ENCODE data around the gene C14orf119. TPM values are rescaled to one million over a fixed set of nuclear protein-coding genes. Genes with fewer than 3 reads are reported as not detected.

The C14orf119 gene
- total RNA-seq, 1 donor from 2014 or later = 40.3 TPM

DNA sequence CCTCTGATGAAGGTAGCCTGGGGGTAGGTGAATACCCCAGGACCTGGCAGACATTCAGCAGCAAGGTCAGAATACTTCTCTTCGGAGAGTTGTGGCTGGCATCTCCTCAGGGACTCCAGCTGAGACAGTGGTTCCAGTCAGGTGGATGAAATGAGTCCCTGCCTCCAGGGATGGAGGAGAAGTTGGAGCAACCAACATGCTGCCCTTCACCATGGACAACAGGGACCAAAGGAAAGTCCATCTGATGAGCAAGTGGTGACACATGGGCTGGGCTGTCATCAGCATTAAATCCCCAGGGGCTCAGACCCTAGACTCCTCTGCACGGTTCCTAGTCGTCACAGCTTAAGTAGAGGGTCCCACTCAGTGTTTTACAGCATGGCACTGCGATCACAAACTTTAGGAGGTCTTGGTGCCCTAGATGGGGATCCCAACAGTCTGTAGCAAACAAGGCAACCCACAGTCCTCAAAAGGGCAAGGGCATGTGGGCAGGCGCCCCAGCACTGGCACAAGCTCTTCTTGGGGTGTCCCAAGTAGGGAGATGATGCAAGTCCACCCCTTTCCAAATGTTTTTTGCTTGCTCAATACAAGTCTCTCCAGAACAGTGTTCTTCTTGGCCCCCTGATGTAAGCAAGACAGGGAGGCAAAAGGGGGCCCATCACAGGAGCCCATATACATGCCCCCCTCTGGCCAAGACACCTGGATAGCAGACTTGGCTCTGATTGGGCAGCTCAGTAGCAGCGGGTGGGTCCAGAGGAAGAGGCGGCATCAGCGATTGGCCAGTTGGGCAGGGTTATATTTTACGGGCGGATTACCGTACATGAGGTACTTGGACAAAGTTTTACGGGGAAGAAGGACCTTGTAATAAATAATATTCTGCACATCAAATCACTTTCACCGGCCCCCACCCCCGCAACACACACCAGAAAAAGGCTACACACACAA, 27.2 kb upstream of the C14orf119 start:
- H3K36me3 Mint-ChIP-seq (ENCODE audit: unreplicated experiment) = peaks cover 5% of the 10 kb centered on the region

DNA sequence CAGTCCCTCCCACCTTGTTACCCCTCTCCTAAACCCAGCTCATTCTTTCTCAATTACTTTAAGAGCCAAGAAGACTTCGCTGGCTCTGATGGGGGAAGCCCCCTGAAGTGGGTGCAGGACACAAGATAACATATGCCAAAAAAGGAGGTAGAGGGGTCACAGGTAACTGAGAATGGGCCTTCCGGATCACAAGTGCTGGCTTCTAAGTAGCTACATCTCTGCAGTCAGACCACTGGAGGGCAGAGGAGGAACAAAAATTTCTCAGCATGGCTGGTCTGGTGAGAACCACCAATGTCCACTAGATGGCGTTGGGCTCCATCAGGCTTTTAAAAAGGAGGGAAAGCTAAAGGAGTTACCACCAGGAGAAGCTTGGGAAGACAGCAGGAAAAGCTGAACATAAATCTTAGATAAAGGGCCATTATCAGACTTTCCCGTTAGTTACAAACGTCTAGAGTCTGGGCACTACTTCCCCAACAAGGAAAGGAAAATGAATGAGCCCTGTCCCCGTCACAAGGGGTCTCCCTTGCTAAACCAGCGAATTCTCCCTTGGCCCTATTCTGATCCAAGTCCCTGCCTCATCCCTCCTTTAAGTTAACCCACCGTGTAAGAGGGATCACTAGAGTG, 26.4 kb upstream of the C14orf119 start:
- TF ChIP-seq, protein P1, sequence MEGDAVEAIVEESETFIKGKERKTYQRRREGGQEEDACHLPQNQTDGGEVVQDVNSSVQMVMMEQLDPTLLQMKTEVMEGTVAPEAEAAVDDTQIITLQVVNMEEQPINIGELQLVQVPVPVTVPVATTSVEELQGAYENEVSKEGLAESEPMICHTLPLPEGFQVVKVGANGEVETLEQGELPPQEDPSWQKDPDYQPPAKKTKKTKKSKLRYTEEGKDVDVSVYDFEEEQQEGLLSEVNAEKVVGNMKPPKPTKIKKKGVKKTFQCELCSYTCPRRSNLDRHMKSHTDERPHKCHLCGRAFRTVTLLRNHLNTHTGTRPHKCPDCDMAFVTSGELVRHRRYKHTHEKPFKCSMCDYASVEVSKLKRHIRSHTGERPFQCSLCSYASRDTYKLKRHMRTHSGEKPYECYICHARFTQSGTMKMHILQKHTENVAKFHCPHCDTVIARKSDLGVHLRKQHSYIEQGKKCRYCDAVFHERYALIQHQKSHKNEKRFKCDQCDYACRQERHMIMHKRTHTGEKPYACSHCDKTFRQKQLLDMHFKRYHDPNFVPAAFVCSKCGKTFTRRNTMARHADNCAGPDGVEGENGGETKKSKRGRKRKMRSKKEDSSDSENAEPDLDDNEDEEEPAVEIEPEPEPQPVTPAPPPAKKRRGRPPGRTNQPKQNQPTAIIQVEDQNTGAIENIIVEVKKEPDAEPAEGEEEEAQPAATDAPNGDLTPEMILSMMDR (IDR thresholded peaks at IDR 0.05; ENCODE audit: partially characterized antibody, unreplicated experiment) = peak; percentile 93
- Mint-ChIP-seq H3K27ac (ENCODE audit: unreplicated experiment) (peak overlapping the region; percentile 68), H3K36me3 (ENCODE audit: unreplicated experiment) (peaks cover 5% of the 10 kb centered on the region), H3K4me3 (ENCODE audit: unreplicated experiment) (peak overlapping the region; percentile 82), H3K4me1 (ENCODE audit: low read depth, unreplicated experiment) (peaks cover 26% of the 10 kb centered on the region), H3K9me3 (ENCODE audit: unreplicated experiment) (peaks cover 8% of the 10 kb centered on the region), H3K27me3 (ENCODE audit: unreplicated experiment) (peaks cover 7% of the 10 kb centered on the region)
- peak; percentile 80 for DNase-seq

More for the DNA sequence above, 27.2 kb upstream of the C14orf119 start:
- TF ChIP-seq, protein P1 (IDR thresholded peaks at IDR 0.05; ENCODE audit: partially characterized antibody, unreplicated experiment) = no peak
- Mint-ChIP-seq H3K27ac (ENCODE audit: unreplicated experiment) (no peak overlapping the region), H3K4me3 (ENCODE audit: unreplicated experiment) (peak overlapping the region; percentile 82), H3K9me3 (ENCODE audit: unreplicated experiment) (peaks cover 9% of the 10 kb centered on the region), H3K4me1 (ENCODE audit: low read depth, unreplicated experiment) (peaks cover 26% of the 10 kb centered on the region), H3K27me3 (ENCODE audit: unreplicated experiment) (peaks cover 7% of the 10 kb centered on the region)
- no peak for DNase-seq

DNA sequence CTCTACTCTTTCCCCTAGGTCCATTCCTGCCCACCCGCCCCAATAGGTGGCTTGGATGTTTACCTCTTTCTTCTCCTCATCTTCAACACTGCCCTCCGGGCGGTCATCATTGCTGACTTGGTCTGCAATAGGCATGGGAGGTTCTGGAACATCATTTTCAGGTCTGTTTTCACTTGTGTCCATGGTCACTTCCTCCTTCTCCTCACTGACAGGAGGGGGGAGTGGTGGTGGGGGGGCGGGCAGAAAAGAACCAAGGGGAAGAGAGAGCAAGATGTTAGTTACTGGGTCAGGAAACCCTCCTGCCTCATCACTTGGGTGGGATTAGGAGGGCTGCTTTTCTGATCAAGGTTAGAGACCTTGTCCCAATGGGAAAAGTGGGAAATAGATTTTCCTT, 25.9 kb upstream of the C14orf119 start:
- Mint-ChIP-seq H3K27ac (ENCODE audit: unreplicated experiment) (peak overlapping the region; percentile 68), H3K36me3 (ENCODE audit: unreplicated experiment) (peaks cover 5% of the 10 kb centered on the region), H3K4me3 (ENCODE audit: unreplicated experiment) (peak overlapping the region; percentile 82), H3K4me1 (ENCODE audit: low read depth, unreplicated experiment) (peaks cover 26% of the 10 kb centered on the region), H3K9me3 (ENCODE audit: unreplicated experiment) (peaks cover 6% of the 10 kb centered on the region), H3K27me3 (ENCODE audit: unreplicated experiment) (peaks cover 7% of the 10 kb centered on the region)
- DNase-seq = no peak
- TF ChIP-seq, protein P1 (IDR thresholded peaks at IDR 0.05; ENCODE audit: partially characterized antibody, unreplicated experiment) = no peak

DNA sequence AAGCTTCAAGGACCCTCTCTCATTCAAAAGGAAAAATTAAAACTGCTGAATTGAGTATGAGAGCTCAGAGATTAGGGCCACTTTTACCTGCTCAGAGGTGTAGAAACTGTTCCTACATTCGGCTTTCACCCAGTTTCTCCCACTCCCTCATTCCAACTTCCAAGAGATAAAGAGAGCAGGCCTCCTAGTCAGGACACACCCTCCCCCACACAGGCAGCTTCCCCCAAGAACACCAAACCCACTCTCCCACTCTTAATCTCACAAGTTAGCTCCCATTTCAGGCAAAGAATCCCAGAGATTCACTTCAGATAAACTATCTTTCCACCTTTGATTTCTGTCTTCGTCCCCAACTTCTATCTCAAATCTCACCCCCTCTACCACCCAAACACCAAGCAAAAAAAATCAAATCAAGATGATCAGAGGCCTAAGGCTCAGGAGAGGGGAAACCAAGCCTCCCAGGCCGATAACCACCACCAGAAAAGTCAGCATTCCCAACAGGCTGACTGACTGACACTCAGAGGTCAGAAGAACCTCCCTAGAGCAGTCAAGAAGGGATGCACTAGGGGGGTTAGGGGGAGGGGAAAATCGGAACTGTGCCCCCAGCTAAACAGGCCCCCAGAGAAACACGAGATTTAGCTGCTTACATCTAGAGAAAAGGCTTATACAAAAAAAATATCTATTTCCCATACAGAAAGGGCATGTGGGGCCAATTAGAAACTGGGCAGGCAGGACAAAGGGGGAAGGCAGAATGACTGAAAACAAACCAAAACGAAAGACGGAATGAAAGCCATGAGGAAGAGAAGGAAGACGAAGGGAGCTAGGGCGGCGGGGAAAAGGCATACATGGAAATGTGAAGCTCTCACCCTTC, 24.8 kb upstream of the C14orf119 start:
- no peak for DNase-seq
- Mint-ChIP-seq H3K9me3 (ENCODE audit: unreplicated experiment) (peaks cover 6% of the 10 kb centered on the region), H3K4me1 (ENCODE audit: low read depth, unreplicated experiment) (peaks cover 29% of the 10 kb centered on the region), H3K4me3 (ENCODE audit: unreplicated experiment) (peak overlapping the region; percentile 94), H3K36me3 (ENCODE audit: unreplicated experiment) (peaks cover 5% of the 10 kb centered on the region), H3K27ac (ENCODE audit: unreplicated experiment) (peak overlapping the region; percentile 93), H3K27me3 (ENCODE audit: unreplicated experiment) (peaks cover 7% of the 10 kb centered on the region)
- TF ChIP-seq, protein P1 (IDR thresholded peaks at IDR 0.05; ENCODE audit: partially characterized antibody, unreplicated experiment) = no peak
